ENCODE results near the gene MT1E. TPM values are rescaled to one million over a fixed set of nuclear protein-coding genes. Genes with fewer than 3 reads are reported as not detected.
A peak's percentile ranks its signal among the peaks of the same experiment; 100 is the strongest.

MT1E gene
- total and polyA plus RNA-seq, 2 of the 13 experiments (the other 11 are each of a cell fraction or from before 2014, with no cell fraction given) = 110 to 1,072 TPM

DNA sequence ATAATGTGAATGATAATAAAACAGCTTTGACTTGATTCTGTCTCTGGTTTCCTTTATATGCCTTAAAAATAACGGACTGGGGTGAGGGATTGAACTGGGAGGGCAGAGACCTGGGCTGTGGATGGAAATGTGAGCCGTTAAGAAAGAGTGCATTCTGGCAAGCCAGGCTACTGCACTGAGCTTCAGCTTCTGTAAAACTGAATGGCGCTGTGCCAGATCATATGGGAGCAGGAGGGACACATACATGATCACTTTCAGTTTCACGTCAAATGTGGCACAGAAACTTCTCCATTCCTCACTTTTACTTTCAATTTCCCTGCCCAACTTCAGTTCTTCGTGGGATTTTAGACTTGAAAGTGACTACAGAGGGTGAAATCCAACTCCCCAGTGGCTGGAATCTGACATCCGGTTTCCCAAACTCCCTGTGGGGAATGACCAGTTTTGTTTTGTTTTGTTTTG lies 16.1 kb upstream of the MT1E start (continued):
- TF ChIP-seq, protein P1, sequence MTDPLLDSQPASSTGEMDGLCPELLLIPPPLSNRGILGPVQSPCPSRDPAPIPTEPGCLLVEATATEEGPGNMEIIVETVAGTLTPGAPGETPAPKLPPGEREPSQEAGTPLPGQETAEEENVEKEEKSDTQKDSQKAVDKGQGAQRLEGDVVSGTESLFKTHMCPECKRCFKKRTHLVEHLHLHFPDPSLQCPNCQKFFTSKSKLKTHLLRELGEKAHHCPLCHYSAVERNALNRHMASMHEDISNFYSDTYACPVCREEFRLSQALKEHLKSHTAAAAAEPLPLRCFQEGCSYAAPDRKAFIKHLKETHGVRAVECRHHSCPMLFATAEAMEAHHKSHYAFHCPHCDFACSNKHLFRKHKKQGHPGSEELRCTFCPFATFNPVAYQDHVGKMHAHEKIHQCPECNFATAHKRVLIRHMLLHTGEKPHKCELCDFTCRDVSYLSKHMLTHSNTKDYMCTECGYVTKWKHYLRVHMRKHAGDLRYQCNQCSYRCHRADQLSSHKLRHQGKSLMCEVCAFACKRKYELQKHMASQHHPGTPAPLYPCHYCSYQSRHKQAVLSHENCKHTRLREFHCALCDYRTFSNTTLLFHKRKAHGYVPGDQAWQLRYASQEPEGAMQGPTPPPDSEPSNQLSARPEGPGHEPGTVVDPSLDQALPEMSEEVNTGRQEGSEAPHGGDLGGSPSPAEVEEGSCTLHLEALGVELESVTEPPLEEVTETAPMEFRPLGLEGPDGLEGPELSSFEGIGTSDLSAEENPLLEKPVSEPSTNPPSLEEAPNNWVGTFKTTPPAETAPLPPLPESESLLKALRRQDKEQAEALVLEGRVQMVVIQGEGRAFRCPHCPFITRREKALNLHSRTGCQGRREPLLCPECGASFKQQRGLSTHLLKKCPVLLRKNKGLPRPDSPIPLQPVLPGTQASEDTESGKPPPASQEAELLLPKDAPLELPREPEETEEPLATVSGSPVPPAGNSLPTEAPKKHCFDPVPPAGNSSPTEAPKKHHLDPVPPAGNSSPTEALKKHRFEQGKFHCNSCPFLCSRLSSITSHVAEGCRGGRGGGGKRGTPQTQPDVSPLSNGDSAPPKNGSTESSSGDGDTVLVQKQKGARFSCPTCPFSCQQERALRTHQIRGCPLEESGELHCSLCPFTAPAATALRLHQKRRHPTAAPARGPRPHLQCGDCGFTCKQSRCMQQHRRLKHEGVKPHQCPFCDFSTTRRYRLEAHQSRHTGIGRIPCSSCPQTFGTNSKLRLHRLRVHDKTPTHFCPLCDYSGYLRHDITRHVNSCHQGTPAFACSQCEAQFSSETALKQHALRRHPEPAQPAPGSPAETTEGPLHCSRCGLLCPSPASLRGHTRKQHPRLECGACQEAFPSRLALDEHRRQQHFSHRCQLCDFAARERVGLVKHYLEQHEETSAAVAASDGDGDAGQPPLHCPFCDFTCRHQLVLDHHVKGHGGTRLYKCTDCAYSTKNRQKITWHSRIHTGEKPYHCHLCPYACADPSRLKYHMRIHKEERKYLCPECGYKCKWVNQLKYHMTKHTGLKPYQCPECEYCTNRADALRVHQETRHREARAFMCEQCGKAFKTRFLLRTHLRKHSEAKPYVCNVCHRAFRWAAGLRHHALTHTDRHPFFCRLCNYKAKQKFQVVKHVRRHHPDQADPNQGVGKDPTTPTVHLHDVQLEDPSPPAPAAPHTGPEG (CRISPR knock-in tag; IDR thresholded peaks at IDR 0.05) = no peak
- TF ChIP-seq KDM3A (CRISPR knock-in tag; IDR thresholded peaks at IDR 0.05; ENCODE audit: low read depth) (no peak), RFX3 (CRISPR knock-in tag; IDR thresholded peaks at IDR 0.05) (no peak), KAT8 (CRISPR knock-in tag; IDR thresholded peaks at IDR 0.05) (no peak), EED (CRISPR knock-in tag; IDR thresholded peaks at IDR 0.05) (no peak), MEF2D (CRISPR knock-in tag; IDR thresholded peaks at IDR 0.05) (no peak), KMT2B (CRISPR knock-in tag; IDR thresholded peaks at IDR 0.05) (peak; percentile 59), ZNF468 (CRISPR knock-in tag; IDR thresholded peaks at IDR 0.05) (no peak), MXD4 (CRISPR knock-in tag; IDR thresholded peaks at IDR 0.05) (peak; percentile 62; the same call in 1 of the 2 replicates), SP140L (CRISPR knock-in tag; IDR thresholded peaks at IDR 0.05; ENCODE audit: borderline replicate concordance) (0 out of 2 replicates have a peak, but pooled peaks have one; percentile 43), ZFY (CRISPR knock-in tag; IDR thresholded peaks at IDR 0.05) (no peak), NRL (CRISPR knock-in tag; IDR thresholded peaks at IDR 0.05; ENCODE audit: borderline replicate concordance) (no peak), SMAD3 (CRISPR knock-in tag; IDR thresholded peaks at IDR 0.05) (no peak), MBNL3 (CRISPR knock-in tag; conservative IDR thresholded peaks at IDR 0.05) (no peak)
- TF ChIP-seq, protein P2, sequence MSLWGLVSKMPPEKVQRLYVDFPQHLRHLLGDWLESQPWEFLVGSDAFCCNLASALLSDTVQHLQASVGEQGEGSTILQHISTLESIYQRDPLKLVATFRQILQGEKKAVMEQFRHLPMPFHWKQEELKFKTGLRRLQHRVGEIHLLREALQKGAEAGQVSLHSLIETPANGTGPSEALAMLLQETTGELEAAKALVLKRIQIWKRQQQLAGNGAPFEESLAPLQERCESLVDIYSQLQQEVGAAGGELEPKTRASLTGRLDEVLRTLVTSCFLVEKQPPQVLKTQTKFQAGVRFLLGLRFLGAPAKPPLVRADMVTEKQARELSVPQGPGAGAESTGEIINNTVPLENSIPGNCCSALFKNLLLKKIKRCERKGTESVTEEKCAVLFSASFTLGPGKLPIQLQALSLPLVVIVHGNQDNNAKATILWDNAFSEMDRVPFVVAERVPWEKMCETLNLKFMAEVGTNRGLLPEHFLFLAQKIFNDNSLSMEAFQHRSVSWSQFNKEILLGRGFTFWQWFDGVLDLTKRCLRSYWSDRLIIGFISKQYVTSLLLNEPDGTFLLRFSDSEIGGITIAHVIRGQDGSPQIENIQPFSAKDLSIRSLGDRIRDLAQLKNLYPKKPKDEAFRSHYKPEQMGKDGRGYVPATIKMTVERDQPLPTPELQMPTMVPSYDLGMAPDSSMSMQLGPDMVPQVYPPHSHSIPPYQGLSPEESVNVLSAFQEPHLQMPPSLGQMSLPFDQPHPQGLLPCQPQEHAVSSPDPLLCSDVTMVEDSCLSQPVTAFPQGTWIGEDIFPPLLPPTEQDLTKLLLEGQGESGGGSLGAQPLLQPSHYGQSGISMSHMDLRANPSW (CRISPR knock-in tag; IDR thresholded peaks at IDR 0.05; ENCODE audit: borderline replicate concordance) = no peak
- TF ChIP-seq, protein P3, sequence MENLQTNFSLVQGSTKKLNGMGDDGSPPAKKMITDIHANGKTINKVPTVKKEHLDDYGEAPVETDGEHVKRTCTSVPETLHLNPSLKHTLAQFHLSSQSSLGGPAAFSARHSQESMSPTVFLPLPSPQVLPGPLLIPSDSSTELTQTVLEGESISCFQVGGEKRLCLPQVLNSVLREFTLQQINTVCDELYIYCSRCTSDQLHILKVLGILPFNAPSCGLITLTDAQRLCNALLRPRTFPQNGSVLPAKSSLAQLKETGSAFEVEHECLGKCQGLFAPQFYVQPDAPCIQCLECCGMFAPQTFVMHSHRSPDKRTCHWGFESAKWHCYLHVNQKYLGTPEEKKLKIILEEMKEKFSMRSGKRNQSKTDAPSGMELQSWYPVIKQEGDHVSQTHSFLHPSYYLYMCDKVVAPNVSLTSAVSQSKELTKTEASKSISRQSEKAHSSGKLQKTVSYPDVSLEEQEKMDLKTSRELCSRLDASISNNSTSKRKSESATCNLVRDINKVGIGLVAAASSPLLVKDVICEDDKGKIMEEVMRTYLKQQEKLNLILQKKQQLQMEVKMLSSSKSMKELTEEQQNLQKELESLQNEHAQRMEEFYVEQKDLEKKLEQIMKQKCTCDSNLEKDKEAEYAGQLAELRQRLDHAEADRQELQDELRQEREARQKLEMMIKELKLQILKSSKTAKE (CRISPR knock-in tag; IDR thresholded peaks at IDR 0.05; ENCODE audit: borderline replicate concordance) = no peak

Data from HepG2 (cell line).